Measurements from ENCODE around the gene SCRN1.
A peak's percentile ranks its signal among the peaks of the same experiment; 100 is the strongest.

DNA sequence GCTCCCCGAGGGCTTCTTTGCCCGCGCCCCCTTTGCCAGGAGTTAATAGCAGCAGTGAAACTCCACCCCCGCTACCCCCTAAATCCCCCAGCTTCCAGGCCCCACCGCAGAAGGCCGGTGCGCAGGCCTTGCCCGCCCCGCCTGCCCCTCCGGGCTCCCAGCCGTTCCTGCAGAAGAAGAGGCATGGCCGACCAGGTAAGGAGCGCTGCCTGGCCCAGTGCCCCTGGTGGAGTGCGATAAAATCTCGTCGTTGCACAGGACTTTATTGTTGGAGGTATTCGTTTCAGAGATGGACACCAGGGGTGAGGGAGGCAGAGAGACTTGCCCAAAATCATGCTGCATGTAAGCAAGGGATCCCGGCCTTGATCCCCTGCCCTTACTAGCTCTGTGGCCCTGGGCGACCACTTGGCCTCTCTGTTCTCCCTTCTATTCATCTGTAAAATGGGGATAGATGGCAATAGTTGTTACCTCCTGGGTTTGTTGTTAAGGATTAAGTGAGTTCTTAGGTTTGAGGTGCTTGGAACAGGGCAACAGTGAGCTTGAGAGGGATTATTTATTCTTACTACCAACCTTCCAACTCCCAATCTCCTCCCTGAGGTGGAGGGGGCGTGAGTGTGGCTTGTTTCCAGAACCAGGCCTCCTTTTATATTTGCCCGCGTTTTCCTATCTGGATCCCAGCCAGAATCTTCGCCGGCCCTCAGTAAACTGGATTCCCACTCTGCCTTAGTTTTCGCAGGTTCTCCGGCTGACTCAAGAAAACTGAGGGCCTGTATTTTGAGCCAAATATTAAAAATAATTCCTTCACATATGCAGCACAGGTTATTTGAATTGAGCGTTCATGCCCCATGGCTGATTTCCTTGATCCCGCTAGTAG, 105.0 kb downstream of the SCRN1 start:
- no peak for TF ChIP-seq POLR2A (IDR thresholded peaks at IDR 0.05)
- TF ChIP-seq, protein P1, sequence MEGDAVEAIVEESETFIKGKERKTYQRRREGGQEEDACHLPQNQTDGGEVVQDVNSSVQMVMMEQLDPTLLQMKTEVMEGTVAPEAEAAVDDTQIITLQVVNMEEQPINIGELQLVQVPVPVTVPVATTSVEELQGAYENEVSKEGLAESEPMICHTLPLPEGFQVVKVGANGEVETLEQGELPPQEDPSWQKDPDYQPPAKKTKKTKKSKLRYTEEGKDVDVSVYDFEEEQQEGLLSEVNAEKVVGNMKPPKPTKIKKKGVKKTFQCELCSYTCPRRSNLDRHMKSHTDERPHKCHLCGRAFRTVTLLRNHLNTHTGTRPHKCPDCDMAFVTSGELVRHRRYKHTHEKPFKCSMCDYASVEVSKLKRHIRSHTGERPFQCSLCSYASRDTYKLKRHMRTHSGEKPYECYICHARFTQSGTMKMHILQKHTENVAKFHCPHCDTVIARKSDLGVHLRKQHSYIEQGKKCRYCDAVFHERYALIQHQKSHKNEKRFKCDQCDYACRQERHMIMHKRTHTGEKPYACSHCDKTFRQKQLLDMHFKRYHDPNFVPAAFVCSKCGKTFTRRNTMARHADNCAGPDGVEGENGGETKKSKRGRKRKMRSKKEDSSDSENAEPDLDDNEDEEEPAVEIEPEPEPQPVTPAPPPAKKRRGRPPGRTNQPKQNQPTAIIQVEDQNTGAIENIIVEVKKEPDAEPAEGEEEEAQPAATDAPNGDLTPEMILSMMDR (IDR thresholded peaks at IDR 0.05) = peak in 1 of 6 experiments; percentile 13
